PC-3 (cell line): Measurements from ENCODE around the gene PARD6A. TPM values are rescaled to one million over a fixed set of nuclear protein-coding genes. Genes with fewer than 3 reads are reported as not detected.

Source experiments
- ATAC-seq: fragments of 200-7000 bp; cut with Tn5 transposase; 2 replicates; pipeline ENCODE4 v1.9.1; 2020; ENCODE audit warnings: mild to moderate bottlenecking, moderate library complexity
- BruUV-seq: library from RNA; stranded (reverse); fragments of 400-500 nt; replicated peaks from 2 replicates; lab custom pipeline; 2021; lab: Mats Ljungman, UMichigan
- CTCF ChIA-PET: fragments of 300-600 bp; sonication (Branson Sonifier 250); formaldehyde crosslinking; loops from one replicate; lab custom pipeline; 2022; ENCODE audit warnings: antibody characterized with exemption; lab: Charles Lee
- POLR2A ChIA-PET: fragments of 300-600 bp; sonication (Branson Sonifier 250); formaldehyde crosslinking; loops from one replicate; lab custom pipeline; 2022; ENCODE audit warnings: antibody characterized with exemption; ENCODE audit not compliant: unreplicated experiment; lab: Charles Lee
- DNase-seq: peaks from one replicate; pipeline ENCODE4 v3.0.0-alpha.2; 2015
- H2AFZ ChIP-seq: fragments of 300-600 bp; sonication (generic); 2 replicates; pipeline ENCODE4 v1.6.0; 2016; ENCODE audit warnings: antibody characterized with exemption, low read length
- H3F3A ChIP-seq: fragments of 300-600 bp; sonication (generic); one replicate; pipeline ENCODE4 v1.6.0; 2017; ENCODE audit warnings: antibody characterized with exemption, low read length, control low read depth, mild to moderate bottlenecking; ENCODE audit not compliant: unreplicated experiment
- H3K27ac ChIP-seq: fragments of 300-600 bp; sonication (generic); 2 replicates; pipeline ENCODE4 v1.5.1; 2016; ENCODE audit warnings: mild to moderate bottlenecking, low read length
- H3K27me3 ChIP-seq: fragments of 300-600 bp; sonication (generic); 2 replicates; pipeline ENCODE4 v1.6.1; 2016; ENCODE audit warnings: low read length, mixed read lengths
- H3K36me3 ChIP-seq: fragments of 300-600 bp; sonication (generic); 2 replicates; pipeline ENCODE4 v1.6.1; 2016; ENCODE audit warnings: low read depth, mixed run types, low read length, mixed read lengths
- H3K4me1 ChIP-seq: fragments of 300-600 bp; sonication (generic); 2 replicates; pipeline ENCODE4 v1.5.1; 2016; ENCODE audit warnings: low read length; ENCODE audit not compliant: insufficient read depth
- H3K4me2 ChIP-seq: fragments of 300-600 bp; sonication (generic); 2 replicates; pipeline ENCODE4 v1.6.0; 2016; ENCODE audit warnings: low read length
- H3K4me3 ChIP-seq: fragments of 300-600 bp; sonication (generic); 2 replicates; pipeline ENCODE4 v1.5.1; 2016; ENCODE audit warnings: mild to moderate bottlenecking, low read length, mixed read lengths
- H3K79me2 ChIP-seq: fragments of 300-600 bp; sonication (generic); 2 replicates; pipeline ENCODE4 v1.6.1; 2017; ENCODE audit warnings: low read length, mixed read lengths
- H3K9ac ChIP-seq: fragments of 300-600 bp; sonication (generic); 2 replicates; pipeline ENCODE4 v1.6.0; 2016; ENCODE audit warnings: mild to moderate bottlenecking, low read length
- H3K9me2 ChIP-seq: fragments of 300-600 bp; sonication (generic); replicated peaks from 2 replicates; pipeline ENCODE4 v1.6.1; 2016; ENCODE audit warnings: mixed run types, low read length, mixed read lengths
- H3K9me3 ChIP-seq: fragments of 300-600 bp; sonication (generic); 2 replicates; pipeline ENCODE4 v1.6.1; 2016; ENCODE audit warnings: low read length, mixed read lengths
- H4K20me1 ChIP-seq: fragments of 300-600 bp; sonication (generic); 2 replicates; pipeline ENCODE4 v1.6.1; 2016; ENCODE audit warnings: low read length, mixed read lengths
- EZH2 ChIP-seq: fragments of 300-600 bp; sonication (generic); IDR thresholded peaks from one replicate; pipeline ENCODE4 v1.6.1; 2017; ENCODE audit warnings: antibody characterized with exemption, mild to moderate bottlenecking, low read length; ENCODE audit not compliant: unreplicated experiment
- EZH2phosphoT487 ChIP-seq: fragments of 300-600 bp; sonication (generic); IDR thresholded peaks from 2 replicates; pipeline ENCODE4 v1.6.1; 2018; ENCODE audit warnings: mild to moderate bottlenecking, antibody characterized with exemption, low read length, borderline replicate concordance
- intact Hi-C: fragments of 100-400 bp; cut with micrococcal nuclease; formaldehyde crosslinking; loops from 2 replicates; pipeline ENCODE4 v1.9.0; 2023
- total RNA-seq: library from RNA; depleted of rRNA; stranded (reverse); fragments of >200 nt; gene quantifications from 2 replicates; pipeline ENCODE4 v1.2.3, GENCODE V29; 2014
- TF ChIP-seq, protein P1 (sequence below): fragments of 300-600 bp; sonication (generic); conservative IDR thresholded peaks from 2 replicates; pipeline ENCODE4 v1.5.1; 2017; ENCODE audit warnings: antibody characterized with exemption, low read depth, mild to moderate bottlenecking, low read length

PARD6A gene
- total RNA-seq, 1 experiment from 2014 or later = 15.1 TPM

DNA sequence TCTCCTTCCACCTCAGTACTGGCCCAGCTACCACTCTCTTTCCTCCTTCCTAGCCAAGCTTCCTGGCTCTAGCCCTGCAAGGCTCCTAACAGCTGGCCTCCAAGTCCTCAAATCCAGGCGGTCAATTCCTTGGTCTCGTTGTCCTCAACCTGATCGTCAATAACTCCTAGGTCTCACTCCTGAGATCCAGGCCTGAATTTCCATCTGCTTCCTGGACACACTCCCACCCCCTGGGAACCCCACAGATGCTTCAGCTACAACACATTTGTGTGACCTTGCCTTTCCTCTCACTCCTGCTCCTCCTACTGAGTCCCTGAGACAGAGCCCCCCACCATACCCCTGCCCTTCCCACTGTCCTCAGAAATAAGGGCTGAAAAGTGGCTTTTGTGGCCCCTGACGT lies 3.5 kb downstream of the PARD6A start:
- no peak overlapping the region for H2AFZ ChIP-seq
- no peak overlapping the region for H3K4me3 ChIP-seq
- H3K36me3 ChIP-seq = no peaks in the 10 kb centered on the region
- no peak overlapping the region for H3K4me2 ChIP-seq
- H3K9ac ChIP-seq = no peak overlapping the region
- H3K27ac ChIP-seq = no peak overlapping the region
- no peaks in the 10 kb centered on the region for H4K20me1 ChIP-seq
- H3F3A ChIP-seq = peaks cover 3% of the 10 kb centered on the region
- POLR2A ChIA-PET = no interaction called here
- DNase-seq = no peak
- H3K9me3 ChIP-seq = no peaks in the 10 kb centered on the region
- H3K4me1 ChIP-seq = peaks cover under 1% of the 10 kb centered on the region; the same call in 1 of the 2 replicates
- H3K79me2 ChIP-seq = peaks cover 6% of the 10 kb centered on the region
- H3K27me3 ChIP-seq = no peaks in the 10 kb centered on the region
- TF ChIP-seq, protein P1, sequence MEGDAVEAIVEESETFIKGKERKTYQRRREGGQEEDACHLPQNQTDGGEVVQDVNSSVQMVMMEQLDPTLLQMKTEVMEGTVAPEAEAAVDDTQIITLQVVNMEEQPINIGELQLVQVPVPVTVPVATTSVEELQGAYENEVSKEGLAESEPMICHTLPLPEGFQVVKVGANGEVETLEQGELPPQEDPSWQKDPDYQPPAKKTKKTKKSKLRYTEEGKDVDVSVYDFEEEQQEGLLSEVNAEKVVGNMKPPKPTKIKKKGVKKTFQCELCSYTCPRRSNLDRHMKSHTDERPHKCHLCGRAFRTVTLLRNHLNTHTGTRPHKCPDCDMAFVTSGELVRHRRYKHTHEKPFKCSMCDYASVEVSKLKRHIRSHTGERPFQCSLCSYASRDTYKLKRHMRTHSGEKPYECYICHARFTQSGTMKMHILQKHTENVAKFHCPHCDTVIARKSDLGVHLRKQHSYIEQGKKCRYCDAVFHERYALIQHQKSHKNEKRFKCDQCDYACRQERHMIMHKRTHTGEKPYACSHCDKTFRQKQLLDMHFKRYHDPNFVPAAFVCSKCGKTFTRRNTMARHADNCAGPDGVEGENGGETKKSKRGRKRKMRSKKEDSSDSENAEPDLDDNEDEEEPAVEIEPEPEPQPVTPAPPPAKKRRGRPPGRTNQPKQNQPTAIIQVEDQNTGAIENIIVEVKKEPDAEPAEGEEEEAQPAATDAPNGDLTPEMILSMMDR = no peak
- intact Hi-C loops = no loop called here
- H3K9me2 ChIP-seq = no peaks in the 10 kb centered on the region
- BruUV-seq = no TSS peak
- no peak for ATAC-seq
- CTCF ChIA-PET = no interaction called here

DNA sequence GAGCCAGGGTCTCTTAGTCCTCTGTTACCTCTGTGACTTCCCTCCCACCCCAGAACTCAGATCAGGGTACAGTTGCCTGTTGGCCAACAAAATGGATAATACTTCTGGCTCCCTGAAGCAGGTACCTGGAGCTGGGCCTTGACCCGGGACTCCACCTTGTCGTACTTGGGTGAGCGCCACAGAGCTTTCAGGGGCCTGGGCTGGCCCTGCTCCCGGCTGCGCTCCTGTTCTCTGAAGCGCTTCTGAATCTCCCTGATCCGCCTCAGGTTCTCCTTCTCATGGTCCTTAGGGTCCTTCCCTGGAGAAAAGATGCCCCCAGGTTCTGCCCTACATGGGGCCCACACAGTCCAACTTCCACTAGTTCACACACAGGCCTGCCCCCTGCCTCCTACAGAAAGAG lies 4.1 kb downstream of the PARD6A start:
- no peak overlapping the region for H3K4me2 ChIP-seq
- H3K79me2 ChIP-seq = no peaks in the 10 kb centered on the region
- peaks cover 3% of the 10 kb centered on the region for H3F3A ChIP-seq
- no peaks in the 10 kb centered on the region for H3K9me2 ChIP-seq
- no peak overlapping the region for H3K4me3 ChIP-seq
- no peak for DNase-seq
- no peak overlapping the region for H2AFZ ChIP-seq
- H3K27me3 ChIP-seq = no peaks in the 10 kb centered on the region
- POLR2A ChIA-PET = no interaction called here
- intact Hi-C loops = no loop called here
- H3K9me3 ChIP-seq = no peaks in the 10 kb centered on the region
- H3K27ac ChIP-seq = no peak overlapping the region
- no TSS peak for BruUV-seq
- no peaks in the 10 kb centered on the region for H3K36me3 ChIP-seq
- TF ChIP-seq, protein P1 = no peak
- TF ChIP-seq EZH2 (no peak), EZH2phosphoT487 (no peak)
- CTCF ChIA-PET = no interaction called here
- H3K4me1 ChIP-seq = no peaks in the 10 kb centered on the region; the same call in 1 of the 2 replicates
- no peaks in the 10 kb centered on the region for H4K20me1 ChIP-seq
- ATAC-seq = no peak
- no peak overlapping the region for H3K9ac ChIP-seq

- H3K36me3 ChIP-seq = no peaks in the 10 kb centered on the region
- peak overlapping the region; percentile 90 for H3K4me2 ChIP-seq
- H3K9ac ChIP-seq = peak overlapping the region; percentile 52; the same call in 1 of the 2 replicates
- ChIA-PET CTCF (no interaction called here), POLR2A (no interaction called here)
- ATAC-seq (no peak), DNase-seq (no peak)
- H3K4me3 ChIP-seq = peak overlapping the region; percentile 68
- no peaks in the 10 kb centered on the region for H3K79me2 ChIP-seq
- no peaks in the 10 kb centered on the region for H4K20me1 ChIP-seq
- BruUV-seq = no TSS peak
- H3K9me3 ChIP-seq = no peaks in the 10 kb centered on the region
- no peaks in the 10 kb centered on the region for H3K27me3 ChIP-seq
- no peaks in the 10 kb centered on the region for H3K9me2 ChIP-seq
- H3K4me1 ChIP-seq = no peaks in the 10 kb centered on the region; the same call in 1 of the 2 replicates
- intact Hi-C loops = no loop called here
- TF ChIP-seq, protein P1 = no peak
- no peak for TF ChIP-seq EZH2
- TF ChIP-seq EZH2phosphoT487 = no peak
- H2AFZ ChIP-seq = peak overlapping the region; percentile 73; the same call in 1 of the 2 replicates
- H3F3A ChIP-seq = no peaks in the 10 kb centered on the region
- H3K27ac ChIP-seq = no peak overlapping the region
Measured at GRCh38 chr16:67665598-67665997, 4.8 kb downstream of the PARD6A start.
